CD4-positive, alpha-beta memory T cell (primary cell): ENCODE results near the gene LDLRAD4. TPM values are rescaled to one million over a fixed set of nuclear protein-coding genes. Genes with fewer than 3 reads are reported as not detected.

Experiments
- CTCF ChIA-PET: fragments of 350-600 bp; sonication (Branson Sonifier 250); formaldehyde crosslinking; loops from one replicate; lab custom pipeline; 2021; ENCODE audit warnings: inconsistent platforms; ENCODE audit not compliant: partially characterized antibody; lab: Charles Lee
- POLR2A ChIA-PET: fragments of 350-600 bp; sonication (Branson Sonifier 250); formaldehyde crosslinking; loops from one replicate; lab custom pipeline; 2021; ENCODE audit not compliant: partially characterized antibody; lab: Charles Lee
- DNase-seq, 5 donors: peaks; one replicate each; pipeline versions ENCODE4 v3.0.0 to v3.0.0-alpha.2; 2020 to 2022; ENCODE audit warnings: mixed read lengths in 1 of 5
- H3K27ac ChIP-seq: one replicate; pipeline ENCODE4 v1.7.0; 2013; ENCODE audit warnings: low read depth, low read length
- H3K27me3 ChIP-seq: 2 replicates; pipeline ENCODE4 v1.7.0; 2013; ENCODE audit warnings: mild to moderate bottlenecking, low read length, moderate library complexity; ENCODE audit not compliant: insufficient read depth
- H3K36me3 ChIP-seq: 2 replicates; pipeline ENCODE4 v1.7.0; 2013; ENCODE audit warnings: mild to moderate bottlenecking, low read length, moderate library complexity; ENCODE audit not compliant: insufficient read depth
- H3K4me1 ChIP-seq: 2 replicates; pipeline ENCODE4 v1.7.0; 2013; ENCODE audit warnings: mild to moderate bottlenecking, low read length, moderate library complexity; ENCODE audit not compliant: insufficient read depth
- H3K4me3 ChIP-seq, 2 donors: one replicate each; pipeline ENCODE4 v1.7.0; 2013; ENCODE audit warnings: low read length in 2 of 2, mild to moderate bottlenecking in 1 of 2
- H3K9me3 ChIP-seq, 2 donors: one replicate each; pipeline ENCODE4 v1.7.0; 2013; ENCODE audit warnings: low read length in 2 of 2, control low read depth in 1 of 2; ENCODE audit not compliant: control insufficient read depth in 1 of 2
- H3K27ac Mint-ChIP-seq, 7 donors: one replicate each; pipeline ENCODE4 v1.8.0; 2020 to 2021; ENCODE audit warnings: mixed read lengths in 7 of 7, mild to moderate bottlenecking in 6 of 7, inconsistent platforms in 3 of 7, moderate library complexity in 3 of 7
- H3K27me3 Mint-ChIP-seq, 2 donors: one replicate each; pipeline ENCODE4 v1.8.0; 2020 to 2021; ENCODE audit warnings: mixed read lengths in 2 of 2
- H3K36me3 Mint-ChIP-seq, 2 donors: one replicate each; pipeline ENCODE4 v1.8.0; 2020 to 2021; ENCODE audit warnings: mixed read lengths in 2 of 2, inconsistent platforms in 1 of 2, mild to moderate bottlenecking in 1 of 2
- H3K4me1 Mint-ChIP-seq, 4 donors: one replicate each; pipeline ENCODE4 v1.8.0; 2020 to 2021; ENCODE audit warnings: mixed read lengths in 4 of 4, mild to moderate bottlenecking in 1 of 4
- H3K4me3 Mint-ChIP-seq, 8 donors: one replicate each; pipeline ENCODE4 v1.8.0; 2020 to 2021; ENCODE audit warnings: mixed read lengths in 8 of 8, mild to moderate bottlenecking in 7 of 8, moderate library complexity in 6 of 8, inconsistent platforms in 3 of 8
- H3K9me3 Mint-ChIP-seq, 8 donors: one replicate each; pipeline ENCODE4 v1.8.0; 2020 to 2021; ENCODE audit warnings: mixed read lengths in 8 of 8, mild to moderate bottlenecking in 5 of 8, inconsistent platforms in 3 of 8, moderate library complexity in 1 of 8
- intact Hi-C: fragments of 100-400 bp; cut with micrococcal nuclease; formaldehyde crosslinking; loops from one replicate; pipeline ENCODE4 v1.15.1; 2023
- polyA plus RNA-seq, 2 donors: library from polyadenylated mRNA; unstranded; fragments of 300-500 nt; fragmentation: Illumina TruSeq; gene quantifications; one replicate each; pipeline ENCODE4 v1.2.3, GENCODE V29; 2021
- total RNA-seq, 2 experiments: library from RNA; stranded (reverse); gene quantifications; one replicate each; pipeline ENCODE4 v1.2.3, GENCODE V29; 2021

The LDLRAD4 gene
- total and polyA plus RNA-seq, 4 experiments from 2014 or later = 17.4 to 63.0 (median 36.6) TPM

GRCh38 chr18:13393338-13393737, 174.8 kb downstream of the LDLRAD4 start:
- DNase-seq = no peak
- Mint-ChIP-seq H3K9me3 (peaks cover 0 to 3% (median 0%) of the 10 kb centered on the region in 8 donors), H3K27ac (peak overlapping the region in 2 of 7 donors; percentile 62 to 65), H3K4me1 (peaks cover 0 to 20% (median 12%) of the 10 kb centered on the region in 4 donors), H3K27me3 (no peaks in the 10 kb centered on the region), H3K36me3 (peaks cover 7 to 22% of the 10 kb centered on the region in 2 donors), H3K4me3 (no peak overlapping the region)
- Histone ChIP-seq H3K9me3 (no peaks in the 10 kb centered on the region), H3K27me3 (no peaks in the 10 kb centered on the region), H3K4me3 (no peak overlapping the region), H3K27ac (no peak overlapping the region), H3K36me3 (no peaks in the 10 kb centered on the region), H3K4me1 (peaks cover 9% of the 10 kb centered on the region)
- intact Hi-C loops = no loop called here
- ChIA-PET CTCF (no interaction called here), POLR2A (no interaction called here)

GRCh38 chr18:13394801-13395200, 176.2 kb downstream of the LDLRAD4 start:
- H3K9me3 Mint-ChIP-seq = peaks cover 0 to 3% (median 0%) of the 10 kb centered on the region in 8 donors

DNA sequence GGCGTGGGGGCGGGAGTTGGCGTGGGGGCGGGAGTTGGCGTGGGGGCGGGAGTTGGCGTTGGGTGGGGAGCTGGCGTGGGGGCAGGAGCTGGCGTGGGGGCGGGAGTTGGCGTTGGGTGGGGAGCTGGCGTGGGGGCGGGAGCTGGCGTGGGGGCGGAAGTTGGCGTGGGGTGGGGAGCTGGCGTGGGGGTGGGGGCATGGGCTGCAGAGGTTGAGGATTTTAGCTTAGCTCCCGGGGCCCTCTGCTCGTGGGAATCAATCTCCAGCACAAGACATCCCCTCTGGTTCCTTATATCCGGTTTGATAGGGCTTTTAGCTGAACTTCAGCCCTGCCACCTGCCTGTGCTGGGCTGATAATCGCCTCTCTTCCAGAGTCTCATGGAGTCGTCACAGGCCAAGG, 177.0 kb downstream of the LDLRAD4 start:
- no peaks in the 10 kb centered on the region for H3K9me3 ChIP-seq
- Mint-ChIP-seq H3K27me3 (no peaks in the 10 kb centered on the region), H3K36me3 (peaks cover 4 to 30% of the 10 kb centered on the region in 2 donors), H3K4me3 (no peak overlapping the region), H3K4me1 (peaks cover 0 to 27% (median 12%) of the 10 kb centered on the region in 4 donors), H3K27ac (no peak overlapping the region), H3K9me3 (peaks cover 0 to 3% (median 0%) of the 10 kb centered on the region in 8 donors)
- intact Hi-C loops = no loop called here
- H3K4me1 ChIP-seq = peaks cover 7% of the 10 kb centered on the region
- no peak for DNase-seq
- H3K27me3 ChIP-seq = no peaks in the 10 kb centered on the region
- POLR2A ChIA-PET = no interaction called here
- H3K27ac ChIP-seq = no peak overlapping the region
- no peak overlapping the region for H3K4me3 ChIP-seq
- H3K36me3 ChIP-seq = no peaks in the 10 kb centered on the region
- CTCF ChIA-PET = no interaction called here

More at GRCh38 chr18:13394801-13395200, 176.2 kb downstream of the LDLRAD4 start:
- intact Hi-C loops = no loop called here
- H3K4me3 ChIP-seq = no peak overlapping the region
- peaks cover 9% of the 10 kb centered on the region for H3K4me1 ChIP-seq
- no peak overlapping the region for H3K27ac ChIP-seq
- no peaks in the 10 kb centered on the region for H3K27me3 Mint-ChIP-seq
- DNase-seq = no peak
- H3K9me3 ChIP-seq = no peaks in the 10 kb centered on the region
- H3K27ac Mint-ChIP-seq = peak overlapping the region in 3 of 7 donors; percentile 38 to 70 (median 48)
- H3K4me3 Mint-ChIP-seq = no peak overlapping the region
- peaks cover 8 to 27% of the 10 kb centered on the region in 2 donors for H3K36me3 Mint-ChIP-seq
- H3K36me3 ChIP-seq = no peaks in the 10 kb centered on the region
- H3K27me3 ChIP-seq = no peaks in the 10 kb centered on the region
- ChIA-PET POLR2A (no interaction called here), CTCF (no interaction called here)
- peaks cover 0 to 21% (median 13%) of the 10 kb centered on the region in 4 donors for H3K4me1 Mint-ChIP-seq

GRCh38 chr18:13397504-13398163, 179.1 kb downstream of the LDLRAD4 start:
- no peak overlapping the region for H3K27ac Mint-ChIP-seq

DNA sequence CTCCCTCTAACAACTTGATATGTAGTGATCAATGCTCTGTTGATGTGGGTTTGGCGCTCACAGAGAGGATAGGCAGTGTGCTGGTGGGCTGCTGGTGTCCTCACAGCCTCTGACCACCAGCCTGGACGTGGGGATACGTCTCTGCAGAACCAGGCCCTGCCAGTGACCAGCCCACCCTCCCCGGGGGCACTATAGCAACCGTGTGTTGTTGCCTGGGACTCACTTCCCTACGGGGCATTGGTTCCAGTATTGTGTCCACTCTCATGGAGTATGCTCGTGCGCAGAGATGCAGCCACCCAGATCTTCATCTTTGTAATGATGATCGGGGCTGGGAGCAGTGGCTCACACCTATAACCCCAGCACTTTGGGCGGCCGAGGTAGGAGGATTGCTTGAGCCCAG, 180.1 kb downstream of the LDLRAD4 start:
- no peak overlapping the region for H3K27ac Mint-ChIP-seq
- no peak for DNase-seq

More at GRCh38 chr18:13397504-13398163, 179.1 kb downstream of the LDLRAD4 start:
- H3K27me3 ChIP-seq = no peaks in the 10 kb centered on the region
- H3K27ac ChIP-seq = no peak overlapping the region
- H3K4me1 ChIP-seq = peaks cover 5% of the 10 kb centered on the region
- H3K9me3 ChIP-seq = no peaks in the 10 kb centered on the region
- Mint-ChIP-seq H3K36me3 (peaks cover 6 to 17% of the 10 kb centered on the region in 2 donors), H3K4me1 (peaks cover 3 to 23% (median 15%) of the 10 kb centered on the region in 4 donors), H3K27me3 (no peaks in the 10 kb centered on the region), H3K9me3 (peaks cover 0 to 3% (median 0%) of the 10 kb centered on the region in 8 donors), H3K4me3 (no peak overlapping the region)
- no peaks in the 10 kb centered on the region for H3K36me3 ChIP-seq
- DNase-seq = no peak
- ChIA-PET POLR2A (no interaction called here), CTCF (no interaction called here)
- H3K4me3 ChIP-seq = no peak overlapping the region
- intact Hi-C loops = no loop called here

DNA sequence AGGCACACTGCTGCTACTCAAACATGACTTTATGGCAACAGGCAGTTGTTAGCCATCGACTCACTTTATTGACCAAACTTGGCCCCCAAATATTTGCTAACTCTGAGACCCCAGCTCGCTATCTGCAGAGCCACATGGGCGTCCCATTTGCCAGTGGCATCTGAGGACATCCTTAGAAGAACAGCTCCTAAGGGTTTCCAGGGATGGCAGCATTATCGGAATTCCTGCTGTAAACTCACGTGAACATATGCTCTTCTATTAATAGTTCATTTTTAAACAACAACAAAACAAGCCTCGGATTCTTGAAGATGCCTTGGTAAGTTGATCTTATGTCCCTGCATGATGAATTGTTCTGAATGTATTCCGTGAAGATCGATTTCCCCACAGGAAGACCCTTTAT, 181.0 kb downstream of the LDLRAD4 start:
- intact Hi-C loops = no loop called here
- ChIA-PET CTCF (no interaction called here), POLR2A (no interaction called here)
- Mint-ChIP-seq H3K27me3 (no peaks in the 10 kb centered on the region), H3K36me3 (peaks cover 7 to 17% of the 10 kb centered on the region in 2 donors), H3K4me3 (no peak overlapping the region), H3K4me1 (peaks cover 4 to 15% (median 6%) of the 10 kb centered on the region in 4 donors), H3K27ac (peak overlapping the region in 1 of 7 donors; percentile 6), H3K9me3 (peaks cover 0 to 3% (median 0%) of the 10 kb centered on the region in 8 donors)
- Histone ChIP-seq H3K27ac (no peak overlapping the region), H3K9me3 (no peaks in the 10 kb centered on the region), H3K4me1 (no peaks in the 10 kb centered on the region), H3K27me3 (no peaks in the 10 kb centered on the region), H3K36me3 (no peaks in the 10 kb centered on the region), H3K4me3 (no peak overlapping the region)
- no peak for DNase-seq

More for the DNA sequence above, 180.1 kb downstream of the LDLRAD4 start:
- H3K4me1 ChIP-seq = peaks cover 2% of the 10 kb centered on the region
- intact Hi-C loops = no loop called here
- Mint-ChIP-seq H3K4me3 (no peak overlapping the region), H3K27me3 (no peaks in the 10 kb centered on the region), H3K4me1 (peaks cover 4 to 20% (median 9%) of the 10 kb centered on the region in 4 donors), H3K9me3 (peaks cover 0 to 3% (median 0%) of the 10 kb centered on the region in 8 donors), H3K36me3 (peaks cover 7 to 17% of the 10 kb centered on the region in 2 donors)
- H3K27ac ChIP-seq = no peak overlapping the region
- no peaks in the 10 kb centered on the region for H3K36me3 ChIP-seq
- CTCF ChIA-PET = no interaction called here
- no peak overlapping the region for H3K4me3 ChIP-seq
- no peaks in the 10 kb centered on the region for H3K27me3 ChIP-seq
- POLR2A ChIA-PET = no interaction called here
- H3K9me3 ChIP-seq = no peaks in the 10 kb centered on the region

DNA sequence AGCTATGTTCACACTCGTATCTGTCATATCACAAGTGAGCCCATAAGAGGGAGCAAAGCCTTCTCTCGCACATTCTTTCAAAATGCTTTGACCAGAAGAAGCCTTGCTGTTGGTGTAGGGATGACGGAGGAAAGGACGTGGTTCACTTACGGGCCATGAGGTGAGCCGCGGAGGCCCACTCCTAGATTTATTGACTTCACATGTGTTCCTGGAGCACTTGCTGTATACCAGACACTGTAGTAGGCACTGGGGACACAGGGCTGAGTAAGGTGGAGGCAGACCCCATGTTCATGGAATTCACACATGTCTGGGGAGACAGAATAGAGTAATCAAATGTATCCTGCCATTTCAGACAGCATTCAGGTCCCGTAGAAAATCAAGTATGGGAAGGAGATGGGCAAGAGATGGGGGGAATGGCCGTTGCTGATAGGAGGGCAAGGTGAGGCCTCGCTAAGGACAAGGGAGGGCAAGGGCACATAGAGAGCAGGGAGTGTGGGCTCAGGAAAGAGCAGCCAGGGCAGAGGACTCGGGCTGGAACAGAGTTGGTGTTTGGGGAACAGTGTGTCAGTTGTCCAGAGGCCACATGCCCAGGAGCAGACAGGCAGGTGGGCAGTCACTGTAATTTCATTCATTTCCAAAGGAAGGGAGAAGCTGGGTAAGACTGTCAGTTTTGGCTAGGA, 182.2 kb downstream of the LDLRAD4 start:
- CTCF ChIA-PET = interaction anchor here (1.8 kb wide), 1 partner anchor 185 kb away, joined by 4 read pairs; no protein-coding TSS in a partner anchor

More for the DNA sequence above, 182.2 kb downstream of the LDLRAD4 start:
- Histone ChIP-seq H3K4me3 (no peak overlapping the region), H3K4me1 (no peaks in the 10 kb centered on the region), H3K27me3 (no peaks in the 10 kb centered on the region), H3K27ac (no peak overlapping the region), H3K9me3 (no peaks in the 10 kb centered on the region), H3K36me3 (no peaks in the 10 kb centered on the region)
- POLR2A ChIA-PET = no interaction called here
- H3K4me3 Mint-ChIP-seq = no peak overlapping the region
- intact Hi-C loops = no loop called here
- peaks cover 4 to 13% (median 6%) of the 10 kb centered on the region in 4 donors for H3K4me1 Mint-ChIP-seq
- DNase-seq = no peak
- peaks cover 0 to 3% (median 0%) of the 10 kb centered on the region in 8 donors for H3K9me3 Mint-ChIP-seq
- H3K27ac Mint-ChIP-seq = peak overlapping the region in 4 of 7 donors; percentile 4 to 76 (median 46)
- H3K27me3 Mint-ChIP-seq = no peaks in the 10 kb centered on the region
- H3K36me3 Mint-ChIP-seq = peaks cover 9 to 13% of the 10 kb centered on the region in 2 donors
